GM21381 (cell line): ENCODE measurements around the gene ACVR2A.

Experiments used
- ATAC-seq: cut with Tn5 transposase; IDR thresholded peaks from one replicate; pipeline ENCODE4 v1.9.1; 2021; ENCODE audit warnings: mild to moderate bottlenecking, moderate library complexity; ENCODE audit not compliant: unreplicated experiment

ACVR2A gene

GRCh38 chr2:147844697-147845410 is at the start of gene ACVR2A:
TSS of gene ACVR2A (plus strand) at chr2:147845029. CDS start at chr2:147845153, 124 bp downstream.
- peak; percentile 38 for ATAC-seq

- ATAC-seq, result no peak
Measured at GRCh38 chr2:147800316-147800715, 44.5 kb upstream of the ACVR2A start.

GRCh38 chr2:147806846-147807245 is 38.0 kb upstream of the ACVR2A start:
- ATAC-seq, result no peak

GRCh38 chr2:147808520-147808919 is 36.3 kb upstream of the ACVR2A start:
- no peak for ATAC-seq

GRCh38 chr2:147810883-147811765 is 33.7 kb upstream of the ACVR2A start:
- no peak for ATAC-seq

GRCh38 chr2:147818741-147819140 is 26.1 kb upstream of the ACVR2A start:
- ATAC-seq, result no peak

GRCh38 chr2:147824620-147825019 is 20.2 kb upstream of the ACVR2A start:
- ATAC-seq, result no peak

GRCh38 chr2:147826278-147827087 is 18.3 kb upstream of the ACVR2A start:
- no peak for ATAC-seq

GRCh38 chr2:147827088-147827375 is 17.8 kb upstream of the ACVR2A start:
- ATAC-seq, result no peak

GRCh38 chr2:147829106-147829505 is 15.7 kb upstream of the ACVR2A start:
- no peak for ATAC-seq

- no peak for ATAC-seq
Measured at GRCh38 chr2:147836099-147836498, 8.7 kb upstream of the ACVR2A start.

GRCh38 chr2:147843391-147843863 is 1.4 kb upstream of the ACVR2A start:
- no peak for ATAC-seq

- peak; percentile 84 for ATAC-seq
Measured at GRCh38 chr2:147843864-147844696, 749 bp upstream of the ACVR2A start.

- peak; percentile 40 for ATAC-seq
Measured at GRCh38 chr2:147845411-147845971, 662 bp downstream of the ACVR2A start.

GRCh38 chr2:147846412-147847081 is 1.7 kb downstream of the ACVR2A start:
- ATAC-seq, result no peak

- ATAC-seq, result no peak
Measured at GRCh38 chr2:147847746-147848391, 3.0 kb downstream of the ACVR2A start.

GRCh38 chr2:147850838-147851237 is 6.0 kb downstream of the ACVR2A start:
- no peak for ATAC-seq

GRCh38 chr2:147851244-147851930 is 6.6 kb downstream of the ACVR2A start:
- ATAC-seq, result no peak
